K562 (cell line): ENCODE data around the gene GRHPR. TPM values are rescaled to one million over a fixed set of nuclear protein-coding genes. Genes with fewer than 3 reads are reported as not detected.
A peak's percentile ranks its signal among the peaks of the same experiment; 100 is the strongest.

ENCODE experiments used
- ASH1L ChIP-seq: fragments of 450-650 bp; IDR thresholded peaks from 2 replicates; pipeline ENCODE4 v1.6.1; 2018; ENCODE audit warnings: borderline replicate concordance, mild to moderate bottlenecking, low read depth; ENCODE audit not compliant: partially characterized antibody
- BRCA1 ChIP-seq, 2 experiments: fragments of 450-650 bp in 1 of 2; sonication (generic) in 1 of 2; formaldehyde crosslinking in 1 of 2; IDR thresholded peaks; 2 replicates each; pipeline versions ENCODE4 v1.5.0 to v1.6.1; 2017 to 2020; ENCODE audit warnings: mild to moderate bottlenecking in 1 of 2, missing genetic modification reagents in 1 of 2
- BRD9 ChIP-seq: fragments of 450-650 bp; IDR thresholded peaks from 2 replicates; pipeline ENCODE4 v1.6.1; 2018; ENCODE audit warnings: low read depth; ENCODE audit not compliant: partially characterized antibody
- CBX8 ChIP-seq: fragments of 200-600 bp; sonication (generic); IDR thresholded peaks from 2 replicates; pipeline ENCODE4 v1.6.1; 2012; ENCODE audit warnings: borderline replicate concordance, mixed run types, low read depth, mild to moderate bottlenecking, moderate library complexity, mixed read lengths, low read length, control low read depth, inconsistent platforms; ENCODE audit not compliant: poor library complexity, severe bottlenecking; ENCODE audit errors: extremely low read depth
- DPF2 ChIP-seq: fragments of 450-650 bp; IDR thresholded peaks from 2 replicates; pipeline ENCODE4 v1.6.1; 2016
- ELF4 ChIP-seq: fragments of 450-650 bp; formaldehyde crosslinking; IDR thresholded peaks from 2 replicates; pipeline ENCODE4 v1.4.0; 2022; ENCODE audit warnings: missing genetic modification characterization
- GATAD2A ChIP-seq: fragments of 450-650 bp; IDR thresholded peaks from 2 replicates; pipeline ENCODE4 v1.6.1; 2017
- HIVEP1 ChIP-seq: fragments of 250-450 bp; sonication (Bioruptor Pico); IDR thresholded peaks from 2 replicates; pipeline ENCODE4 v1.4.0; 2020; ENCODE audit warnings: mild to moderate bottlenecking
- HOMEZ ChIP-seq: fragments of 250-450 bp; sonication (Bioruptor Pico); IDR thresholded peaks from 2 replicates; pipeline ENCODE4 v1.4.0; 2020; ENCODE audit warnings: mild to moderate bottlenecking, moderate library complexity
- KDM5B ChIP-seq: fragments of 200-600 bp; sonication (generic); IDR thresholded peaks from 2 replicates; pipeline ENCODE4 v1.6.1; 2012; ENCODE audit warnings: low read depth, mild to moderate bottlenecking, moderate library complexity, low read length, control low read depth, inconsistent platforms; ENCODE audit not compliant: insufficient replicate concordance
- KHSRP ChIP-seq: fragments of 450-650 bp; IDR thresholded peaks from 2 replicates; pipeline ENCODE4 v1.6.1; 2017
- LARP7 ChIP-seq: fragments of 450-650 bp; IDR thresholded peaks from 2 replicates; pipeline ENCODE4 v1.6.1; 2016
- NKRF ChIP-seq: fragments of 450-650 bp; IDR thresholded peaks from 2 replicates; pipeline ENCODE4 v1.6.1; 2016; ENCODE audit warnings: borderline replicate concordance
- NR0B1 ChIP-seq: fragments of 450-650 bp; IDR thresholded peaks from one replicate; pipeline ENCODE4 v1.6.1; 2018; ENCODE audit warnings: mild to moderate bottlenecking, moderate library complexity; ENCODE audit not compliant: partially characterized antibody
- PML ChIP-seq: IDR thresholded peaks from 2 replicates; pipeline ENCODE4 v1.6.1; 2012; ENCODE audit warnings: low read length, inconsistent platforms
- SIN3A ChIP-seq, 2 experiments: fragments of 150-350 bp in 1 of 2; IDR thresholded peaks; 2 replicates each; pipeline ENCODE4 v1.6.1; 2011 to 2016; ENCODE audit warnings: borderline replicate concordance in 2 of 2, low read depth in 2 of 2, low read length in 2 of 2, mild to moderate bottlenecking in 2 of 2, moderate library complexity in 2 of 2; ENCODE audit not compliant: control insufficient read depth in 1 of 2
- SMARCB1 ChIP-seq: IDR thresholded peaks from 2 replicates; pipeline ENCODE4 v1.6.1; 2011; ENCODE audit warnings: improper control_type of control experiment, low read depth; ENCODE audit not compliant: insufficient read length
- SNRNP70 ChIP-seq: fragments of 200-400 bp; formaldehyde crosslinking; optimal IDR thresholded peaks from 2 replicates; pipeline ENCODE3; 2017; ENCODE audit warnings: low read depth, low read length
- THRA ChIP-seq: fragments of 450-650 bp; IDR thresholded peaks from 2 replicates; pipeline ENCODE4 v1.6.1; 2017; ENCODE audit warnings: mild to moderate bottlenecking, moderate library complexity
- ZNF217 ChIP-seq: sonication (generic); formaldehyde crosslinking; IDR thresholded peaks from 2 replicates; pipeline ENCODE4 v1.8.0; 2022; ENCODE audit warnings: mild to moderate bottlenecking, missing genetic modification reagents
- ZNF224 ChIP-seq: sonication (generic); formaldehyde crosslinking; IDR thresholded peaks from 2 replicates; pipeline ENCODE4 v1.8.0; 2022; ENCODE audit warnings: mild to moderate bottlenecking, missing genetic modification reagents
- ZNF253 ChIP-seq: fragments of 250-450 bp; sonication (Bioruptor Pico); conservative IDR thresholded peaks from 2 replicates; pipeline ENCODE4 v1.6.1; 2021; ENCODE audit warnings: mild to moderate bottlenecking
- ZNF780A ChIP-seq: fragments of 250-450 bp; sonication (Bioruptor Pico); IDR thresholded peaks from 2 replicates; pipeline ENCODE4 v1.5.0; 2021; ENCODE audit warnings: mild to moderate bottlenecking
- polyA plus RNA-seq, 8 experiments: library from polyadenylated mRNA; depleted of rRNA in 4 of 8; stranded (reverse) in 5 of 8; unstranded in 3 of 8; fragments of >200 nt; fragmentation: Nextera tagmentation in 2 of 8; fragmentation: Illumina TruSeq in 1 of 8; extraction: Ambion mirVana in 2 of 8; extraction: Trizol in 1 of 8; gene quantifications; 2 replicates each; pipeline versions ENCODE4 v1.2.1 to v1.2.3, GENCODE V29; 2011 to 2014; ENCODE audit warnings: inconsistent platforms in 1 of 8, missing spikeins in 1 of 8
- total RNA-seq, 7 experiments: library from RNA; depleted of rRNA in 6 of 7; stranded (reverse); fragments of >200 nt in 6 of 7; fragmentation: Illumina TruSeq in 2 of 7; extraction: Trizol in 2 of 7; gene quantifications; 2 replicates each; pipeline versions ENCODE4 v1.2.1 to v1.2.3, GENCODE V29; 2011 to 2021; ENCODE audit warnings: low replicate concordance in 1 of 7

The GRHPR gene
- total and polyA plus RNA-seq, 9 of the 15 experiments (the other 6 are each of a cell fraction or from before 2014, with no cell fraction given) = 38.9 to 144 (median 120) TPM

GRCh38 chr9:37466037-37466709 lies 43.7 kb downstream of the GRHPR start (continued):
- TF ChIP-seq HOMEZ (no peak), ELF4 (0 out of 2 replicates have a peak, but pooled peaks have one; percentile 22), SNRNP70 (no peak), KDM5B (peak; percentile 69), ZNF224 (CRISPR knock-in tag) (no peak), ZNF780A (CRISPR knock-in tag) (no peak), ZNF217 (CRISPR knock-in tag) (no peak), LARP7 (no peak), THRA (no peak), NKRF (peak; percentile 34), GATAD2A (no peak; the same call in 1 of the 2 replicates), KHSRP (no peak), SIN3A (IDR thresholded peaks at IDR 0.05; ENCODE audit: borderline replicate concordance in 2 of 2, control insufficient read depth in 1 of 2, low read depth in 2 of 2, low read length in 2 of 2) (no peak; a peak in 1 of 4 replicates), HIVEP1 (CRISPR knock-in tag) (no peak), BRCA1 (IDR thresholded peaks at IDR 0.05) (no peak), BRCA1 (CRISPR knock-in tag; IDR thresholded peaks at IDR 0.05) (no peak), ZNF253 (no peak), ASH1L (no peak), DPF2 (0 out of 2 replicates have a peak, but pooled peaks have one; percentile 3), NR0B1 (no peak), SMARCB1 (no peak), PML (no peak; the same call in 1 of the 2 replicates), CBX8 (no peak), BRD9 (no peak)
